Measurements from ENCODE around the gene OTOS.

Gene OTOS

GRCh38 chr2:240140920-240141319 lies 462 bp upstream of the OTOS start:
- Histone ChIP-seq H3K9me3 (ENCODE audit: low read length) (no peaks in the 10 kb centered on the region), H3K9ac (ENCODE audit: low read length) (no peak overlapping the region), H3K36me3 (ENCODE audit: insufficient read depth, low read length) (no peaks in the 10 kb centered on the region), H3K27ac (ENCODE audit: low read depth, low read length) (no peak overlapping the region), H3K4me1 (ENCODE audit: insufficient read depth, low read length) (peaks cover 6% of the 10 kb centered on the region), H3K4me3 (ENCODE audit: low read depth in 1 of 2, low read length in 2 of 2) (no peak overlapping the region), H3K27me3 (ENCODE audit: control insufficient read depth in 1 of 2, insufficient read depth in 2 of 2, low read length in 2 of 2) (peaks cover 0 to 16% of the 10 kb centered on the region in 2 donors)

DNA sequence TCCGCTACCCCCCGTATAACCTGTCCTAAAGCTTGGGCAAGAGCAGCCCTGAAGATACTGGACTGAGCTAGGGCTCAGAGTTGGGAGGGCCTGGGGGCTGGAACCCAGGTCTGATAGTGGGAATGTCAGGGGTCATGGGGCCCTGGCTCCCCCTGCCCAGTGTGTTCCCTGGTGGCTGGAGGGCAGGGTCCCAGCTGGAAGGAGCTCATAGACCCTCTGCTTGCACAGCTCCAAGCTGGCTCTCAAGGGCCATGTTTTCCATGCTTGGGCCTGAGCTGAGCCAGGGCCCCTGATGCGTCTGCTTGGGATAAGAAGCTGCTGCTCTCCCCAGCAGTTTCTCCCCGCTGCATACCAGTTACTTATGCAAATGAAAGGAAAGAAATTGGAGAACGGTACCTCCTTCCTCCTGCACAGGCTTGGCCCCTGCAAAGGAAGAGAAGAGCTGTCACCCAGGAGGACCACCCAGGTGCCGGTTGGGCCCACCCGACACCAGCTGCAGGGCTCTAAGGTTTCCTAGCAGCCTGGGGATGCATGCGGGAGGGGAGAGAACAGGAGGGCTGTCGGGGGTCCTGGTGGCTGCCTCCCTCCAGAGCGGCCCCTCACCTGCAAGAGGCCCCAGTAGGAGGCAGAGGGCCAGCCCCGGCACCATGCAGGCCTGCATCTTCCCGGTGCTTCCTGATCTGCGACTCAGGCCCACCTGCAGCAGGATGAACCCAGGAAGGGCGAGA lies 628 bp downstream of the OTOS start:
- no peak overlapping the region for H3K9ac ChIP-seq (ENCODE audit: low read length)
- H3K9me3 ChIP-seq (ENCODE audit: low read length) = no peaks in the 10 kb centered on the region
- no peak overlapping the region for H3K27ac ChIP-seq (ENCODE audit: low read depth, low read length)
- H3K27me3 ChIP-seq (ENCODE audit: control insufficient read depth in 1 of 2, insufficient read depth in 2 of 2, low read length in 2 of 2) = peaks cover 0 to 14% of the 10 kb centered on the region in 2 donors
- no peak overlapping the region for H3K4me3 ChIP-seq (ENCODE audit: low read depth in 1 of 2, low read length in 2 of 2)
- H3K4me1 ChIP-seq (ENCODE audit: insufficient read depth, low read length) = peaks cover 13% of the 10 kb centered on the region
- no peaks in the 10 kb centered on the region for H3K36me3 ChIP-seq (ENCODE audit: insufficient read depth, low read length)

DNA sequence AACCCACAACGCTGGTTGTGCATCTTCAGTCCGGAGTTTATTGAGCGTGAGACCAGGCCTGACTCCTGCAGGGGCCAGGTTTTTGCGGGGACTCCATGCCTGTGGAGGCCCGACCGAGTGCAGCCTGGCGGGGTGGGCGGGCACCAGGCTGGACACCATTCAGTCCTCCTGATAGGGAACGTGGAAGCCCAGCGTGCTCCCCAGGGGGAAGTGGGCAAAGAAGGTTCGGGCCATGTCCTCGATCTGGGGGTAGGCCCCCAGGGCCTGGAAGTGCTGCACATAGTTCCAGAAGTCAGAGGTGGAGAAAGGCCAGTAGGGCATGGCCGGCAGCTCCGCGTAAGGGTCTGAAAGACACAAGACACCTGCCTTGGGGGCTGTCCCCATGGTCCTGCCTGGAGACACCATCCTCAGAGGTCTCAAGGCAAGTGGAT lies 1.4 kb downstream of the OTOS start:
- peaks cover under 1% of the 10 kb centered on the region for H3K36me3 ChIP-seq (ENCODE audit: insufficient read depth, low read length)
- no peak overlapping the region for H3K27ac ChIP-seq (ENCODE audit: low read depth, low read length)
- no peak overlapping the region for H3K9ac ChIP-seq (ENCODE audit: low read length)

GRCh38 chr2:240138254-240138984 lies 2.0 kb downstream of the OTOS start:
- Histone ChIP-seq H3K4me1 (ENCODE audit: insufficient read depth, low read length) (peaks cover 14% of the 10 kb centered on the region), H3K4me3 (ENCODE audit: low read depth in 1 of 2, low read length in 2 of 2) (no peak overlapping the region), H3K9ac (ENCODE audit: low read length) (no peak overlapping the region), H3K36me3 (ENCODE audit: insufficient read depth, low read length) (peaks cover 6% of the 10 kb centered on the region), H3K27ac (ENCODE audit: low read depth, low read length) (no peak overlapping the region), H3K27me3 (ENCODE audit: control insufficient read depth in 1 of 2, insufficient read depth in 2 of 2, low read length in 2 of 2) (peaks cover 0 to 4% of the 10 kb centered on the region in 2 donors), H3K9me3 (ENCODE audit: low read length) (no peaks in the 10 kb centered on the region)

More for the DNA sequence above, 1.4 kb downstream of the OTOS start:
- Histone ChIP-seq H3K27me3 (ENCODE audit: control insufficient read depth in 1 of 2, insufficient read depth in 2 of 2, low read length in 2 of 2) (peaks cover 0 to 6% of the 10 kb centered on the region in 2 donors), H3K4me1 (ENCODE audit: insufficient read depth, low read length) (peaks cover 19% of the 10 kb centered on the region), H3K4me3 (ENCODE audit: low read depth in 1 of 2, low read length in 2 of 2) (no peak overlapping the region), H3K9me3 (ENCODE audit: low read length) (no peaks in the 10 kb centered on the region)

GRCh38 chr2:240137596-240138253 lies 2.7 kb downstream of the OTOS start:
- Histone ChIP-seq H3K36me3 (ENCODE audit: insufficient read depth, low read length) (peaks cover 13% of the 10 kb centered on the region), H3K4me1 (ENCODE audit: insufficient read depth, low read length) (peaks cover 13% of the 10 kb centered on the region), H3K27me3 (ENCODE audit: control insufficient read depth in 1 of 2, insufficient read depth in 2 of 2, low read length in 2 of 2) (peaks cover 0 to 1% of the 10 kb centered on the region in 2 donors), H3K9ac (ENCODE audit: low read length) (no peak overlapping the region), H3K4me3 (ENCODE audit: low read depth in 1 of 2, low read length in 2 of 2) (no peak overlapping the region), H3K9me3 (ENCODE audit: low read length) (no peaks in the 10 kb centered on the region), H3K27ac (ENCODE audit: low read depth, low read length) (no peak overlapping the region)

GRCh38 chr2:240136671-240137292 lies 3.7 kb downstream of the OTOS start:
- peak overlapping the region; percentile 27 for H3K9ac ChIP-seq (ENCODE audit: low read length)
- H3K27ac ChIP-seq (ENCODE audit: low read depth, low read length) = peak overlapping the region; percentile 57
- peaks cover 13% of the 10 kb centered on the region for H3K4me1 ChIP-seq (ENCODE audit: insufficient read depth, low read length)
- no peaks in the 10 kb centered on the region for H3K9me3 ChIP-seq (ENCODE audit: low read length)
- H3K4me3 ChIP-seq (ENCODE audit: low read depth in 1 of 2, low read length in 2 of 2) = peak overlapping the region; percentile 82 to 93
- no peaks in the 10 kb centered on the region for H3K27me3 ChIP-seq (ENCODE audit: control insufficient read depth in 1 of 2, insufficient read depth in 2 of 2, low read length in 2 of 2)
- peaks cover 23% of the 10 kb centered on the region for H3K36me3 ChIP-seq (ENCODE audit: insufficient read depth, low read length)

GRCh38 chr2:240136013-240136670 lies 4.3 kb downstream of the OTOS start, which contains the start of gene COPS9:
COPS9 (minus strand) TSS chr2:240136305; CDS start chr2:240136284, 21 bp downstream.
- Histone ChIP-seq H3K27ac (ENCODE audit: low read depth, low read length) (peak within 1 kb of the TSS; percentile 57), H3K9ac (ENCODE audit: low read length) (peak within 1 kb of the TSS; percentile 86), H3K4me3 (ENCODE audit: low read depth in 1 of 2, low read length in 2 of 2) (peak within 1 kb of the TSS; percentile 82 to 93), H3K9me3 (ENCODE audit: low read length) (no peaks in the 10 kb centered on the region), H3K36me3 (ENCODE audit: insufficient read depth, low read length) (peaks cover 29% of the 10 kb centered on the region), H3K27me3 (ENCODE audit: control insufficient read depth in 1 of 2, insufficient read depth in 2 of 2, low read length in 2 of 2) (no peaks in the 10 kb centered on the region), H3K4me1 (ENCODE audit: insufficient read depth, low read length) (peaks cover 13% of the 10 kb centered on the region)

GRCh38 chr2:240135706-240136012 lies 4.8 kb downstream of the OTOS start:
- H3K9ac ChIP-seq (ENCODE audit: low read length) = peak overlapping the region; percentile 86
- peak overlapping the region; percentile 82 to 93 for H3K4me3 ChIP-seq (ENCODE audit: low read depth in 1 of 2, low read length in 2 of 2)
- peaks cover 13% of the 10 kb centered on the region for H3K4me1 ChIP-seq (ENCODE audit: insufficient read depth, low read length)
- H3K27me3 ChIP-seq (ENCODE audit: control insufficient read depth in 1 of 2, insufficient read depth in 2 of 2, low read length in 2 of 2) = no peaks in the 10 kb centered on the region
- H3K36me3 ChIP-seq (ENCODE audit: insufficient read depth, low read length) = peaks cover 34% of the 10 kb centered on the region
- peak overlapping the region; percentile 57 for H3K27ac ChIP-seq (ENCODE audit: low read depth, low read length)
- H3K9me3 ChIP-seq (ENCODE audit: low read length) = no peaks in the 10 kb centered on the region

DNA sequence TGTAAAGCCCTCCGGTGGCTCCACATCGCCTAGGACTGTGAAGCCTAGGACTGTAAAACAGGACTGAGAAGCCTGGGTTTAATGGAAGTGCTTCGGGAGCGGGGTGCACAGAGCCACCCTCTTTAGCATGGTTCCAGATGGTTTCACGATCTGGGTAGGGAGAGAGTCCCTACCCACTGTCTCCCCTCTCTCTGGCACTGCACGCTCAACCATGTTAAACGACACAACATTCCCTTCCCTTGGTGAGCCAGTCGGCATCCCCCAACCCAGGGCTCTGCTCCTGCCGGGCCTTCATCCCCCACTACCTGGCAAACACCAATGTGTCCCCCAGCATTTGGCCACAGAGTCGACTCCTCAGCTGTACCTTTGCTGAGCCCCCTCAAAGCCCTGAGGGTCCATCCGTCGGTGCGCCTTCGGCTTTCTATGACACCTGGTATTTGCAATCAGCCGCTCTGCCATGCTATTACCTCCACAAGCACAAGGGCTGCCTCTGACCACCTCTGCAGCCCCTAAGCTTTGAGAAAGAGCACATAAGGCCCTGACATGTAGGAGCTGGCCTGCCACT lies 5.4 kb downstream of the OTOS start:
- Histone ChIP-seq H3K4me3 (ENCODE audit: low read depth in 1 of 2, low read length in 2 of 2) (peak overlapping the region; percentile 82 to 93), H3K36me3 (ENCODE audit: insufficient read depth, low read length) (peaks cover 40% of the 10 kb centered on the region), H3K27me3 (ENCODE audit: control insufficient read depth in 1 of 2, insufficient read depth in 2 of 2, low read length in 2 of 2) (no peaks in the 10 kb centered on the region), H3K9me3 (ENCODE audit: low read length) (no peaks in the 10 kb centered on the region), H3K27ac (ENCODE audit: low read depth, low read length) (no peak overlapping the region), H3K9ac (ENCODE audit: low read length) (peak overlapping the region; percentile 86), H3K4me1 (ENCODE audit: insufficient read depth, low read length) (peaks cover 13% of the 10 kb centered on the region)

GRCh38 chr2:240134466-240134865 lies 6.0 kb downstream of the OTOS start:
- H3K9ac ChIP-seq (ENCODE audit: low read length) = no peak overlapping the region
- H3K4me3 ChIP-seq (ENCODE audit: low read depth in 1 of 2, low read length in 2 of 2) = peak overlapping the region in 1 of 2 donors; percentile 93

More at GRCh38 chr2:240134466-240134865, 6.0 kb downstream of the OTOS start:
- Histone ChIP-seq H3K27ac (ENCODE audit: low read depth, low read length) (no peak overlapping the region), H3K4me1 (ENCODE audit: insufficient read depth, low read length) (peaks cover 13% of the 10 kb centered on the region), H3K36me3 (ENCODE audit: insufficient read depth, low read length) (peaks cover 46% of the 10 kb centered on the region), H3K27me3 (ENCODE audit: control insufficient read depth in 1 of 2, insufficient read depth in 2 of 2, low read length in 2 of 2) (no peaks in the 10 kb centered on the region), H3K9me3 (ENCODE audit: low read length) (no peaks in the 10 kb centered on the region)

Data from muscle layer of colon (tissue), 2 donors.